Measurements from ENCODE around the gene CHRDL2. TPM values are rescaled to one million over a fixed set of nuclear protein-coding genes. Genes with fewer than 3 reads are reported as not detected.

Gene CHRDL2
- total and polyA plus RNA-seq, 7 experiments from 2014 or later, result not detected

GRCh38 chr11:74707602-74708510 lies 23.4 kb downstream of the CHRDL2 start:
- Histone ChIP-seq H3K4me1 (ENCODE audit: control insufficient read depth in 2 of 2, insufficient read depth in 2 of 2, low read length in 2 of 2) (no peaks in the 10 kb centered on the region), H3K4me3 (ENCODE audit: low read length) (no peak overlapping the region), H3K27ac (ENCODE audit: low read depth, low read length) (no peak overlapping the region), H3K36me3 (ENCODE audit: control insufficient read depth in 2 of 3, insufficient read depth in 3 of 3, low read length in 3 of 3) (no peaks in the 10 kb centered on the region), H3K27me3 (ENCODE audit: control insufficient read depth in 2 of 2, insufficient read depth in 2 of 2, low read length in 2 of 2) (no peaks in the 10 kb centered on the region), H3K9me3 (ENCODE audit: control insufficient read depth in 2 of 3, low read length in 3 of 3) (no peaks in the 10 kb centered on the region)
- ChIA-PET POLR2A (no interaction called here), CTCF (no interaction called here)
- Mint-ChIP-seq H3K4me3 (no peak overlapping the region), H3K4me1 (peaks cover 0 to 3% (median 0%) of the 10 kb centered on the region in 7 donors), H3K9me3 (peaks cover 0 to 2% (median 0%) of the 10 kb centered on the region in 11 donors), H3K27ac (peak overlapping the region in 1 of 9 donors; percentile 65), H3K27me3 (no peaks in the 10 kb centered on the region), H3K36me3 (no peaks in the 10 kb centered on the region)
- intact Hi-C loops (cut with micrococcal nuclease), result no loop called here
- ATAC-seq, result no peak
- no peak for DNase-seq

GRCh38 chr11:74707182-74707581 lies 24.0 kb downstream of the CHRDL2 start:
- H3K4me1 Mint-ChIP-seq, result peaks cover 0 to 6% (median 0%) of the 10 kb centered on the region in 7 donors
- H3K4me3 Mint-ChIP-seq, result no peak overlapping the region
- Histone ChIP-seq H3K27ac (ENCODE audit: low read depth, low read length) (no peak overlapping the region), H3K4me3 (ENCODE audit: low read length) (no peak overlapping the region), H3K9me3 (ENCODE audit: control insufficient read depth in 2 of 3, low read length in 3 of 3) (no peaks in the 10 kb centered on the region), H3K27me3 (ENCODE audit: control insufficient read depth in 2 of 2, insufficient read depth in 2 of 2, low read length in 2 of 2) (no peaks in the 10 kb centered on the region), H3K36me3 (ENCODE audit: control insufficient read depth in 2 of 3, insufficient read depth in 3 of 3, low read length in 3 of 3) (no peaks in the 10 kb centered on the region), H3K4me1 (ENCODE audit: control insufficient read depth in 2 of 2, insufficient read depth in 2 of 2, low read length in 2 of 2) (no peaks in the 10 kb centered on the region)
- H3K9me3 Mint-ChIP-seq, result peaks cover 0 to 2% (median 0%) of the 10 kb centered on the region in 11 donors
- ChIA-PET CTCF (no interaction called here), POLR2A (no interaction called here)
- ATAC-seq (no peak), DNase-seq (no peak)
- H3K27ac Mint-ChIP-seq, result no peak overlapping the region
- intact Hi-C loops (cut with micrococcal nuclease), result no loop called here
- H3K36me3 Mint-ChIP-seq, result no peaks in the 10 kb centered on the region
- no peaks in the 10 kb centered on the region for H3K27me3 Mint-ChIP-seq

GRCh38 chr11:74703211-74703610 lies 28.0 kb downstream of the CHRDL2 start:
- Mint-ChIP-seq H3K36me3 (no peaks in the 10 kb centered on the region), H3K4me1 (peaks cover 0 to 6% (median 0%) of the 10 kb centered on the region in 7 donors), H3K27ac (no peak overlapping the region), H3K9me3 (peaks cover 0 to 1% (median 0%) of the 10 kb centered on the region in 11 donors), H3K4me3 (no peak overlapping the region), H3K27me3 (no peaks in the 10 kb centered on the region)
- H3K36me3 ChIP-seq (ENCODE audit: control insufficient read depth in 2 of 3, insufficient read depth in 3 of 3, low read length in 3 of 3), result no peaks in the 10 kb centered on the region
- DNase-seq (no peak), ATAC-seq (no peak)
- H3K4me3 ChIP-seq (ENCODE audit: low read length), result no peak overlapping the region
- POLR2A ChIA-PET, result no interaction called here
- CTCF ChIA-PET, result interaction anchor here (0.6 to 0.9 kb wide), 2 partner anchors 25 to 1978 kb away, joined by 3 read pairs; no protein-coding TSS in a partner anchor
- H3K9me3 ChIP-seq (ENCODE audit: control insufficient read depth in 2 of 3, low read length in 3 of 3), result no peaks in the 10 kb centered on the region
- H3K27me3 ChIP-seq (ENCODE audit: control insufficient read depth in 2 of 2, insufficient read depth in 2 of 2, low read length in 2 of 2), result no peaks in the 10 kb centered on the region
- no peaks in the 10 kb centered on the region for H3K4me1 ChIP-seq (ENCODE audit: control insufficient read depth in 2 of 2, insufficient read depth in 2 of 2, low read length in 2 of 2)
- intact Hi-C loops (cut with micrococcal nuclease), result no loop called here
- no peak overlapping the region for H3K27ac ChIP-seq (ENCODE audit: low read depth, low read length)

- H3K27me3 Mint-ChIP-seq, result peaks cover 0 to 2% (median 2%) of the 10 kb centered on the region in 5 donors
- peak; percentile 78 for ATAC-seq
- H3K4me3 Mint-ChIP-seq, result no peak overlapping the region
- Histone ChIP-seq H3K4me3 (ENCODE audit: low read length) (no peak overlapping the region), H3K9me3 (ENCODE audit: control insufficient read depth in 2 of 3, low read length in 3 of 3) (no peaks in the 10 kb centered on the region), H3K36me3 (ENCODE audit: control insufficient read depth in 2 of 3, insufficient read depth in 3 of 3, low read length in 3 of 3) (no peaks in the 10 kb centered on the region), H3K27ac (ENCODE audit: low read depth, low read length) (no peak overlapping the region), H3K27me3 (ENCODE audit: control insufficient read depth in 2 of 2, insufficient read depth in 2 of 2, low read length in 2 of 2) (no peaks in the 10 kb centered on the region), H3K4me1 (ENCODE audit: control insufficient read depth in 2 of 2, insufficient read depth in 2 of 2, low read length in 2 of 2) (no peaks in the 10 kb centered on the region)
- CTCF ChIA-PET, result interaction anchor here (0.5 to 2.4 kb wide), 6 partner anchors 26 to 1977 kb away, joined by 3 to 11 read pairs (median 3); no protein-coding TSS in a partner anchor
- POLR2A ChIA-PET, result no interaction called here
- peaks cover 0 to 8% (median 0%) of the 10 kb centered on the region in 7 donors for H3K4me1 Mint-ChIP-seq
- H3K9me3 Mint-ChIP-seq, result peaks cover 0 to 1% (median 0%) of the 10 kb centered on the region in 11 donors
- peak overlapping the region in 1 of 9 donors; percentile 22 for H3K27ac Mint-ChIP-seq
- DNase-seq, result peak; percentile 4 to 52 (median 41)
- intact Hi-C loops (cut with micrococcal nuclease), result loop anchor here (1.0 kb wide), 3 partner anchors 24 to 546 kb away; no protein-coding TSS in a partner anchor
- no peaks in the 10 kb centered on the region for H3K36me3 Mint-ChIP-seq
Observed at GRCh38 chr11:74702383-74703007, 28.7 kb downstream of the CHRDL2 start.

- Mint-ChIP-seq H3K4me1 (peaks cover 0 to 12% (median 0%) of the 10 kb centered on the region in 7 donors), H3K27me3 (peaks cover 0 to 14% (median 5%) of the 10 kb centered on the region in 5 donors), H3K36me3 (no peaks in the 10 kb centered on the region), H3K4me3 (no peak overlapping the region), H3K27ac (peak overlapping the region in 1 of 9 donors; percentile 2), H3K9me3 (peaks cover 0 to 1% (median 0%) of the 10 kb centered on the region in 11 donors)
- DNase-seq, result no peak
- intact Hi-C loops (cut with micrococcal nuclease), result no loop called here
- Histone ChIP-seq H3K4me3 (ENCODE audit: low read length) (no peak overlapping the region), H3K27ac (ENCODE audit: low read depth, low read length) (no peak overlapping the region), H3K36me3 (ENCODE audit: control insufficient read depth in 2 of 3, insufficient read depth in 3 of 3, low read length in 3 of 3) (no peaks in the 10 kb centered on the region), H3K27me3 (ENCODE audit: control insufficient read depth in 2 of 2, insufficient read depth in 2 of 2, low read length in 2 of 2) (no peaks in the 10 kb centered on the region), H3K4me1 (ENCODE audit: control insufficient read depth in 2 of 2, insufficient read depth in 2 of 2, low read length in 2 of 2) (no peaks in the 10 kb centered on the region), H3K9me3 (ENCODE audit: control insufficient read depth in 2 of 3, low read length in 3 of 3) (no peaks in the 10 kb centered on the region)
- ChIA-PET CTCF (interaction anchor here (0.6 to 2.4 kb wide), 3 partner anchors 25 to 547 kb away, joined by 3 to 11 read pairs (median 6); no protein-coding TSS in a partner anchor), POLR2A (interaction anchor here (0.8 kb wide), 1 partner anchor 404 kb away, joined by 3 read pairs; no protein-coding TSS in a partner anchor)
- ATAC-seq, result no peak
Observed at GRCh38 chr11:74701351-74701750, 29.9 kb downstream of the CHRDL2 start.

GRCh38 chr11:74699615-74700396 lies 31.4 kb downstream of the CHRDL2 start:
- Mint-ChIP-seq H3K4me1 (peaks cover 0 to 13% (median 0%) of the 10 kb centered on the region in 7 donors), H3K4me3 (no peak overlapping the region), H3K27ac (no peak overlapping the region), H3K9me3 (peaks cover 0 to 1% (median 0%) of the 10 kb centered on the region in 11 donors), H3K27me3 (peaks cover 0 to 20% (median 5%) of the 10 kb centered on the region in 5 donors), H3K36me3 (no peaks in the 10 kb centered on the region)
- no peaks in the 10 kb centered on the region for H3K36me3 ChIP-seq (ENCODE audit: control insufficient read depth in 2 of 3, insufficient read depth in 3 of 3, low read length in 3 of 3)
- intact Hi-C loops (cut with micrococcal nuclease), result no loop called here
- no peaks in the 10 kb centered on the region for H3K4me1 ChIP-seq (ENCODE audit: control insufficient read depth in 2 of 2, insufficient read depth in 2 of 2, low read length in 2 of 2)
- no peaks in the 10 kb centered on the region for H3K27me3 ChIP-seq (ENCODE audit: control insufficient read depth in 2 of 2, insufficient read depth in 2 of 2, low read length in 2 of 2)
- no peak for DNase-seq
- ChIA-PET POLR2A (no interaction called here), CTCF (interaction anchor here (1.0 to 1.7 kb wide), 3 partner anchors 15 to 40 kb away, joined by 5 to 6 read pairs (median 5); no protein-coding TSS in a partner anchor)
- no peaks in the 10 kb centered on the region for H3K9me3 ChIP-seq (ENCODE audit: control insufficient read depth in 2 of 3, low read length in 3 of 3)
- H3K4me3 ChIP-seq (ENCODE audit: low read length), result no peak overlapping the region
- no peak overlapping the region for H3K27ac ChIP-seq (ENCODE audit: low read depth, low read length)
- ATAC-seq, result no peak
